MM.1S (cell line): ENCODE measurements around the gene SCUBE1.
A peak's percentile ranks its signal among the peaks of the same experiment; 100 is the strongest.

Experiments
- DNase-seq: peaks from one replicate; pipeline ENCODE4 v3.0.0-alpha.2; 2015
- H2AFZ ChIP-seq: fragments of 300-600 bp; sonication (generic); 2 replicates; pipeline ENCODE4 v1.6.0; 2016; ENCODE audit warnings: antibody characterized with exemption, low read length
- H3F3A ChIP-seq: fragments of 300-600 bp; sonication (generic); 2 replicates; pipeline ENCODE4 v1.6.1; 2016; ENCODE audit warnings: mild to moderate bottlenecking, antibody characterized with exemption, low read length, moderate library complexity, mixed read lengths; ENCODE audit not compliant: insufficient read depth
- H3K27ac ChIP-seq: fragments of 300-600 bp; sonication (generic); 2 replicates; pipeline ENCODE4 v1.5.1; 2016; ENCODE audit warnings: mild to moderate bottlenecking, low read length
- H3K27me3 ChIP-seq: fragments of 300-600 bp; sonication (generic); replicated peaks from 2 replicates; pipeline ENCODE4 v1.6.0; 2016; ENCODE audit warnings: low read length; ENCODE audit not compliant: insufficient read depth
- H3K36me3 ChIP-seq: fragments of 300-600 bp; sonication (generic); replicated peaks from 2 replicates; pipeline ENCODE4 v1.6.1; 2016; ENCODE audit warnings: mild to moderate bottlenecking, low read length, mixed read lengths; ENCODE audit not compliant: insufficient read depth
- H3K4me1 ChIP-seq: fragments of 300-600 bp; sonication (generic); 2 replicates; pipeline ENCODE4 v1.6.1; 2016; ENCODE audit warnings: low read length, mixed read lengths
- H3K4me2 ChIP-seq: fragments of 300-600 bp; sonication (generic); 2 replicates; pipeline ENCODE4 v1.6.0; 2016; ENCODE audit warnings: low read depth, low read length
- H3K4me3 ChIP-seq: fragments of 300-600 bp; sonication (generic); 2 replicates; pipeline ENCODE4 v1.5.1; 2016; ENCODE audit warnings: low read length, mixed read lengths
- H3K79me2 ChIP-seq: fragments of 300-600 bp; sonication (generic); 2 replicates; pipeline ENCODE4 v1.6.1; 2016; ENCODE audit warnings: mixed run types, low read length, mixed read lengths
- H3K9ac ChIP-seq: fragments of 300-600 bp; sonication (generic); 2 replicates; pipeline ENCODE4 v1.6.1; 2016; ENCODE audit warnings: low read length, mixed read lengths
- H3K9me2 ChIP-seq: fragments of 300-600 bp; sonication (generic); replicated peaks from 2 replicates; pipeline ENCODE4 v1.6.1; 2016; ENCODE audit warnings: mild to moderate bottlenecking, low read length, mixed read lengths; ENCODE audit not compliant: insufficient read depth
- H3K9me3 ChIP-seq: fragments of 300-600 bp; sonication (generic); replicated peaks from 2 replicates; pipeline ENCODE4 v1.6.1; 2016; ENCODE audit warnings: mild to moderate bottlenecking, low read length, mixed read lengths; ENCODE audit not compliant: insufficient read depth
- H4K20me1 ChIP-seq: fragments of 300-600 bp; sonication (generic); 2 replicates; pipeline ENCODE4 v1.6.1; 2016; ENCODE audit warnings: mild to moderate bottlenecking, low read length, moderate library complexity, mixed read lengths; ENCODE audit not compliant: insufficient read depth
- CTCF ChIP-seq: fragments of 300-600 bp; sonication (generic); IDR thresholded peaks from 2 replicates; pipeline ENCODE4 v1.5.1; 2016; ENCODE audit warnings: antibody characterized with exemption, low read length, mixed read lengths
- EZH2 ChIP-seq: fragments of 300-600 bp; sonication (generic); optimal IDR thresholded peaks from 2 replicates; pipeline ENCODE3; 2017; ENCODE audit warnings: low read depth, mild to moderate bottlenecking, antibody characterized with exemption, low read length, mixed read lengths
- EZH2phosphoT487 ChIP-seq: fragments of 300-600 bp; sonication (generic); IDR thresholded peaks from 2 replicates; pipeline ENCODE4 v1.6.1; 2018; ENCODE audit warnings: antibody characterized with exemption, low read length

SCUBE1 gene

DNA sequence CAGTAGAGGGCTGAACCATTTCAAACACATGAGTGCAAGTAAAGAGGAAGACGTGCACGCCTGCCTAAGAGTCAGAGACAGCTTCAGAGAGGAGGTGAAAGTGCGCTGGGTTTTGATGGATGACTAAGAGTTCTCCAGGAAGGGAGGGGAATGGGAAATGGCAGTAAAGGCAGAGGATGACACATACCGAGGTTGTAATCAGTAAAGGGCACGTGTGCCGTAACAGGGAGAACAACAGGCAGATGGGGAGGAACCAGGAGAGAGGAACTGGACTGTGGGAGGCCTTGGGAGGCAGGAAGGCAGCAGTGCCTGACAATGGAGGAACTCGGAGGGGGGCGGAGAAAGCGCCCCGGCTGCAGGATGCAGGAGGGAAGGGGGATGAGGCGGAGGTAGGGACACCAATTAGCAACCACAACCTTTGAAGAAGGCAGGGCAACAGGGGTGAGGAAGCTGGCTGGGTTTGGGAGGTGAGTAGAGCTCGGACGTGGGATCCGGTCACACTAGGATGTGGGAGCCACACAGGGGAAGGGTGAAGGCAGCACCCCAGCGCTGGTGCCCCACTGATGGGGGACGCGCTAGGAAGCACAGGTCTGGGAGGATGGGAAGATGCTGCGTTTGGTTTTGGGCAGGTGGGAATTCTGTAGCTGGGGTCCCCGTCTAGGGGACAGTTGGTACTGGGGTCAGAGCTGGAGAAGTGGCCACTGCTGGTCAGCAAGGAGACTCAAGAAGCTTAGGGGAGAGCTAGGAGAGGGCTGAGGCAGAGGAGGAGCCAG is 67.4 kb downstream of the SCUBE1 start:
- Histone ChIP-seq H3K4me2 (no peak overlapping the region), H3K9me3 (no peaks in the 10 kb centered on the region), H3K9me2 (no peaks in the 10 kb centered on the region), H3K36me3 (no peaks in the 10 kb centered on the region), H3K79me2 (no peaks in the 10 kb centered on the region), H3F3A (peaks cover 6% of the 10 kb centered on the region), H3K4me1 (peaks cover 25% of the 10 kb centered on the region), H3K9ac (no peak overlapping the region), H2AFZ (no peak overlapping the region), H4K20me1 (no peaks in the 10 kb centered on the region), H3K4me3 (no peak overlapping the region), H3K27me3 (no peaks in the 10 kb centered on the region), H3K27ac (no peak overlapping the region)
- no peak for TF ChIP-seq EZH2
- TF ChIP-seq EZH2phosphoT487: no peak
- no peak for TF ChIP-seq CTCF
- DNase-seq: no peak

DNA sequence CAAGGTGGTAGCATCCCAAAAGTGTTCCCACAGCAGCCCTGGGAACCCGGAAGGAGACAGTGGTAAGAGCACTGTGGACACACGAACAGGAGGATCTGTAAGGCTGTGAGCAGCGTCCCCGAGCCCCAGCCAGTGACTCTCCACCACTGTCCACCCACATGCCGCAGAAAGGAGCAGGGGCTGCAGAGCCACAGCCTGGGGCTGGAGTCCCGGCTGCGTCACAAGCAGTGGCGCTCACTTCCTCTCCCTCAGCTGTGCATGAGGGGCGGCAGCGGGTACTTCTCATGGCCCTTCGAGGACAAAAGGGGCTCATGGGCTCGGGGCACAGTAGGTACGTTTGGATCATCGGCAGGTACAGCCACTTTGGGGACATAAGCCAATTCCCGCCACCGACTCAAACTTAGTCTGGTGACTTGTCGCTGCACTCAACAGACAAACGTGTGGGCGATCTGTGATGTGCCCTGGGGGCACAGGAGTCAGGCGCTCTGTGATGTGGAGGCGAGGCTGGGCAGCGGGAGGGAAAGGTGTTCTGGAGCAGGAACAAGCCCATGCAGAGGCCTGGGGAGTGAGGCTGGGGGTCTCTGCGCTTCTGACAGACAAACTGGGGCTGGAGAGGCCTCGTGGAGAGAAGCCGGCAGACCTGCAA is 68.5 kb downstream of the SCUBE1 start:
- Histone ChIP-seq H3K27ac (no peak overlapping the region), H3K4me1 (peaks cover 33% of the 10 kb centered on the region), H2AFZ (no peak overlapping the region), H3K9ac (no peak overlapping the region), H3K9me3 (no peaks in the 10 kb centered on the region), H3K79me2 (no peaks in the 10 kb centered on the region), H3K9me2 (no peaks in the 10 kb centered on the region), H3F3A (peaks cover 15% of the 10 kb centered on the region), H3K27me3 (no peaks in the 10 kb centered on the region), H3K4me3 (no peak overlapping the region), H3K4me2 (no peak overlapping the region), H3K36me3 (no peaks in the 10 kb centered on the region), H4K20me1 (no peaks in the 10 kb centered on the region)
- TF ChIP-seq EZH2 (no peak), CTCF (no peak), EZH2phosphoT487 (no peak)
- DNase-seq: no peak

DNA sequence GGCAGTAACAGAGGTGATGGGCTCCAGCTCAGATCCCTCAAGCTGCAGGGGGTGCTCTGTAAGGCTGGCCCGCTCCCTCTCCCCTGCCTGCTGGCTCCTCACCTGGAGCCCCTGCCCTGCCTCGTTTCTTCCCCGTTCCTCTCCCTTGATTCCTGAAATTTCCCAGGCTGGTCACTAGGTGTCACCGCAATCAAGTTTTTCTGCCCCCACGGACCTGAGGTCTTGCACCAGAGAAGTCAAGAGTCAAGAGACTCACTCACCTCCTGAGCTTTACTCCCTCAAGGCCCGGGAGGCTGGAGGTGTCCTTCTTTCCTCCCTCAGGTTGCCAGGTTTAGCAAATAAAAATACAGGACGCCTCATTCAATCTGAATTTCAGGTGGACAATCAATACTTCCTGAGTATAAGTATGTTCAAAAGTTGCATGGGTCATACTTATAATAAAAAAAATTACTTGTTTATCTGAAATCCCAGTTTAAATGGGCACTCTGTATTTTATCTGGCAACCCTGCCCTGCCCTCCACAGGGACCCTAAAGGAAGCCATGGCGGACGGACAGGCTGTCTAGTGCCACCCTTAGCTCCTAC is 69.2 kb downstream of the SCUBE1 start:
- H3K9ac ChIP-seq: no peak overlapping the region
- H3K27ac ChIP-seq: no peak overlapping the region

More for the DNA sequence above, 69.2 kb downstream of the SCUBE1 start:
- H4K20me1 ChIP-seq: no peaks in the 10 kb centered on the region
- DNase-seq: peak; percentile 63
- no peaks in the 10 kb centered on the region for H3K9me2 ChIP-seq
- H3K36me3 ChIP-seq: no peaks in the 10 kb centered on the region
- H3K4me2 ChIP-seq: no peak overlapping the region
- H3F3A ChIP-seq: peaks cover 15% of the 10 kb centered on the region
- H3K4me1 ChIP-seq: peaks cover 36% of the 10 kb centered on the region
- H3K27me3 ChIP-seq: no peaks in the 10 kb centered on the region
- no peak overlapping the region for H2AFZ ChIP-seq
- TF ChIP-seq EZH2phosphoT487 (no peak), EZH2 (no peak), CTCF (peak; percentile 70)
- H3K79me2 ChIP-seq: no peaks in the 10 kb centered on the region
- no peak overlapping the region for H3K4me3 ChIP-seq
- H3K9me3 ChIP-seq: no peaks in the 10 kb centered on the region
